Activated B cell treated with CpG ODN at 0.5 μM for 24 hours (primary cell): ENCODE measurements around the gene LMBR1. TPM values are rescaled to one million over a fixed set of nuclear protein-coding genes. Genes with fewer than 3 reads are reported as not detected.

Experiments
- ATAC-seq: fragments of 200-7000 bp; cut with Tn5 transposase; one replicate; pipeline ENCODE4 v1.10.0; 2021; ENCODE audit warnings: low read depth, mild to moderate bottlenecking, moderate library complexity
- CTCF ChIA-PET: fragments of 350-600 bp; sonication (Branson Sonifier 250); formaldehyde crosslinking; loops from one replicate; lab custom pipeline; 2021; ENCODE audit warnings: antibody characterized with exemption; lab: Charles Lee
- POLR2A ChIA-PET: fragments of 350-600 bp; sonication (Branson Sonifier 250); formaldehyde crosslinking; loops from one replicate; lab custom pipeline; 2021; ENCODE audit warnings: antibody characterized with exemption; lab: Charles Lee
- DNase-seq: peaks from one replicate; pipeline ENCODE4 v3.0.0; 2022
- H3K27ac Mint-ChIP-seq: one replicate; pipeline ENCODE4 v1.8.0; 2020; ENCODE audit warnings: mixed read lengths
- H3K27me3 Mint-ChIP-seq: one replicate; pipeline ENCODE4 v1.8.0; 2021; ENCODE audit warnings: mixed read lengths
- H3K36me3 Mint-ChIP-seq: one replicate; pipeline ENCODE4 v1.8.0; 2021; ENCODE audit warnings: low read depth, mixed read lengths
- H3K4me1 Mint-ChIP-seq: one replicate; pipeline ENCODE4 v1.8.0; 2021; ENCODE audit warnings: mixed read lengths
- H3K4me3 Mint-ChIP-seq: one replicate; pipeline ENCODE4 v1.8.0; 2020; ENCODE audit warnings: mild to moderate bottlenecking, mixed read lengths
- H3K9me3 Mint-ChIP-seq: one replicate; pipeline ENCODE4 v1.8.0; 2020; ENCODE audit warnings: mixed read lengths
- intact Hi-C: fragments of 100-400 bp; cut with micrococcal nuclease; formaldehyde crosslinking; loops from one replicate; pipeline ENCODE4 v1.15.1; 2024
- total RNA-seq: library from RNA; stranded (reverse); gene quantifications from 2 replicates; pipeline ENCODE4 v1.2.3, GENCODE V29; 2022
- TF ChIP-seq, protein P1 (sequence below): fragments of 200-600 bp; IDR thresholded peaks from one replicate; pipeline ENCODE4 v1.8.0; 2022; ENCODE audit warnings: antibody characterized with exemption, mild to moderate bottlenecking

Gene LMBR1
- total RNA-seq, 1 donor from 2014 or later: 67.9 TPM

DNA sequence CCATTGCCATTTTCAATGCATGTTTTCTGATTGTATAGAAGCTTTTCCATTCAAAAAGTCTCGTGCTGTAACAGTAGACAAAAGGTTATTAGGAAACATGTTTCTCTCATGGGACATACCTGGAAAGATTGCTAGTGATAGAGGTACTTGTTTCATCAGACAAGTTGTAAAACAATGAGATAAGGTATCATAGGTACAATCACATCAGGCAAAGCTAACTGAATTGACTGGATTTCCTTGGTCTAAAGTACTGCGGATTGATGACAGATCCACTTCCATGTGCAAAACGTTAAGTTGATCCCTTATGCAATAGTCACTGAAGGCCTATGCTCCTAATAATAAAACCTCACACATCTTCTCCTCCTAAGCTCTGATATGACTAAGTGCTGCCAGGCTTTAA, 258.9 kb downstream of the LMBR1 start:
- Mint-ChIP-seq H3K27me3 (no peaks in the 10 kb centered on the region), H3K9me3 (peaks cover 3% of the 10 kb centered on the region), H3K27ac (no peak overlapping the region), H3K4me1 (peaks cover 11% of the 10 kb centered on the region), H3K36me3 (peaks cover 4% of the 10 kb centered on the region), H3K4me3 (no peak overlapping the region)
- CTCF ChIA-PET: no interaction called here
- POLR2A ChIA-PET: no interaction called here
- DNase-seq (no peak), ATAC-seq (no peak)
- intact Hi-C loops: no loop called here
- TF ChIP-seq, protein P1, sequence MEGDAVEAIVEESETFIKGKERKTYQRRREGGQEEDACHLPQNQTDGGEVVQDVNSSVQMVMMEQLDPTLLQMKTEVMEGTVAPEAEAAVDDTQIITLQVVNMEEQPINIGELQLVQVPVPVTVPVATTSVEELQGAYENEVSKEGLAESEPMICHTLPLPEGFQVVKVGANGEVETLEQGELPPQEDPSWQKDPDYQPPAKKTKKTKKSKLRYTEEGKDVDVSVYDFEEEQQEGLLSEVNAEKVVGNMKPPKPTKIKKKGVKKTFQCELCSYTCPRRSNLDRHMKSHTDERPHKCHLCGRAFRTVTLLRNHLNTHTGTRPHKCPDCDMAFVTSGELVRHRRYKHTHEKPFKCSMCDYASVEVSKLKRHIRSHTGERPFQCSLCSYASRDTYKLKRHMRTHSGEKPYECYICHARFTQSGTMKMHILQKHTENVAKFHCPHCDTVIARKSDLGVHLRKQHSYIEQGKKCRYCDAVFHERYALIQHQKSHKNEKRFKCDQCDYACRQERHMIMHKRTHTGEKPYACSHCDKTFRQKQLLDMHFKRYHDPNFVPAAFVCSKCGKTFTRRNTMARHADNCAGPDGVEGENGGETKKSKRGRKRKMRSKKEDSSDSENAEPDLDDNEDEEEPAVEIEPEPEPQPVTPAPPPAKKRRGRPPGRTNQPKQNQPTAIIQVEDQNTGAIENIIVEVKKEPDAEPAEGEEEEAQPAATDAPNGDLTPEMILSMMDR: no peak

DNA sequence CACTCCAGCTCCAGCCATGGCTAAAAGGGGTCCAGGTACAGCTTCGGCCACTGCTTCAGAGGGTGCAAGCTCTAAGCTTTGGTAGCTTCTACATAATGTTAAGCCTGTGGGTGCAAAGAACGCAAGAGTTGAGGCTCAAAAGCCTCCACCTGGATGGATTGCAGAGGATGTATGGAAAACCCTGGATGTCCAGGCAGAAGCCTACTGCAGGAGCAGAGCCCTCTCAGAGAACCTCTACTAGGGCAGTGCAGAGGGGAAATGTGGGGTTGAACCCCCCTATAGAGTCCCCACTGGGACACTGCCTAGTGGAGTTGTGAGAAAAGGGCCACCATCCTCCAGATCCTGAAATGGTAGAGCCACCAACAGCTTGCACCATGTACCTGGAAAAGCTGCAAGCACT, 263.1 kb downstream of the LMBR1 start:
- no peak overlapping the region for H3K27ac Mint-ChIP-seq
- H3K9me3 Mint-ChIP-seq: peaks cover 12% of the 10 kb centered on the region
- no peak for ATAC-seq
- H3K27me3 Mint-ChIP-seq: no peaks in the 10 kb centered on the region
- intact Hi-C loops: no loop called here
- no peaks in the 10 kb centered on the region for H3K36me3 Mint-ChIP-seq
- CTCF ChIA-PET: no interaction called here
- TF ChIP-seq, protein P1: no peak
- POLR2A ChIA-PET: no interaction called here
- no peak overlapping the region for H3K4me3 Mint-ChIP-seq
- DNase-seq: no peak
- no peaks in the 10 kb centered on the region for H3K4me1 Mint-ChIP-seq

DNA sequence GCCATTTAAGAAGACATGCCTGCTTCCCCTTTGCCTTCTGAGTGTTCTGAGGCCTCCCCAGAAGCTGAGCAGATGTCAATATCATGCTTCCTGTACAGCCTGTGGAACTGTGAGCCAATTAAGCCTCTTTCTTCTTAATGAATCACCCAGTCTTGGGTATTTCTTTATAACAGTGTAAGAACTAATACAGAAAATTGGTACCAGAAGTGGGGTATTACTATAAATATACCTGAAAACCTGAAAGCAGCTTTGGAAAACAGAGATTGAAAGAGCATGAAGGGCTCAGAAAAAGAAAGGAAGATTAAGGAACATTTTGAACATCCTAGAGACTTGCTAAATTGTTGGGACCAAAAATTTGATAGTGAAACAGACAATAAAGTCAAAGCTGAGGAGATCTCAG, 264.4 kb downstream of the LMBR1 start:
- intact Hi-C loops: no loop called here
- POLR2A ChIA-PET: no interaction called here
- no peaks in the 10 kb centered on the region for H3K4me1 Mint-ChIP-seq

More for the DNA sequence above, 264.4 kb downstream of the LMBR1 start:
- no peak overlapping the region for H3K4me3 Mint-ChIP-seq
- peaks cover 2% of the 10 kb centered on the region for H3K27me3 Mint-ChIP-seq
- DNase-seq (no peak), ATAC-seq (no peak)
- CTCF ChIA-PET: no interaction called here
- TF ChIP-seq, protein P1: no peak
- no peak overlapping the region for H3K27ac Mint-ChIP-seq
- no peaks in the 10 kb centered on the region for H3K36me3 Mint-ChIP-seq
- H3K9me3 Mint-ChIP-seq: peaks cover 12% of the 10 kb centered on the region

Other genes with a start within 250 kb of the LMBR1 start
- gene NOM1, start 56.5 kb upstream of the LMBR1 start, total RNA-seq: 34.7 and 39.1 TPM in 2 replicates
- not detected in 2 replicates for gene MNX1, start 117.5 kb upstream of the LMBR1 start, total RNA-seq
- gene UBE3C, start 245.7 kb upstream of the LMBR1 start, total RNA-seq: 52.8 and 65.3 TPM in 2 replicates